H9 (cell line): ENCODE data around the gene SLC7A11. TPM values are rescaled to one million over a fixed set of nuclear protein-coding genes. Genes with fewer than 3 reads are reported as not detected.

Experiments
- DNase-seq: peaks from one replicate; pipeline ENCODE4 v3.0.0-alpha.2; 2017
- H2AFZ ChIP-seq: one replicate; pipeline ENCODE4 v1.6.1; 2013; ENCODE audit warnings: mild to moderate bottlenecking, low read length, control low read depth, moderate library complexity
- H2AK5ac ChIP-seq: 2 replicates; pipeline ENCODE4 v1.6.1; 2013; ENCODE audit warnings: low read length, control low read depth, mixed read lengths; ENCODE audit not compliant: insufficient read length
- H2BK120ac ChIP-seq: one replicate; pipeline ENCODE4 v1.6.1; 2013; ENCODE audit warnings: low read depth, mild to moderate bottlenecking, low read length, control low read depth, inconsistent platforms; ENCODE audit not compliant: poor library complexity, severe bottlenecking
- H2BK12ac ChIP-seq: 2 replicates; pipeline ENCODE4 v1.6.1; 2013; ENCODE audit warnings: low read length, control low read depth, mixed read lengths, low read depth; ENCODE audit not compliant: insufficient read length
- H2BK15ac ChIP-seq: 2 replicates; pipeline ENCODE4 v1.6.1; 2013; ENCODE audit warnings: low read depth, low read length, control low read depth
- H2BK20ac ChIP-seq: one replicate; pipeline ENCODE4 v1.6.1; 2013; ENCODE audit warnings: low read depth, mild to moderate bottlenecking, low read length, control low read depth, inconsistent platforms; ENCODE audit not compliant: poor library complexity, severe bottlenecking
- H2BK5ac ChIP-seq: 2 replicates; pipeline ENCODE4 v1.6.1; 2013; ENCODE audit warnings: low read length, control low read depth, mixed read lengths; ENCODE audit not compliant: insufficient read length
- H3K14ac ChIP-seq: 2 replicates; pipeline ENCODE4 v1.6.1; 2013; ENCODE audit warnings: low read length, control low read depth; ENCODE audit not compliant: insufficient read depth
- H3K18ac ChIP-seq: 2 replicates; pipeline ENCODE4 v1.6.1; 2013; ENCODE audit warnings: low read depth, mild to moderate bottlenecking, mixed read lengths, low read length, control low read depth; ENCODE audit not compliant: insufficient read length
- H3K23ac ChIP-seq: 2 replicates; pipeline ENCODE4 v1.6.1; 2013; ENCODE audit warnings: low read length, control low read depth, mixed read lengths, low read depth; ENCODE audit not compliant: insufficient read length
- H3K23me2 ChIP-seq: 2 replicates; pipeline ENCODE4 v1.6.1; 2013; ENCODE audit warnings: low read depth, mild to moderate bottlenecking, mixed read lengths, low read length, control low read depth; ENCODE audit not compliant: insufficient read length, poor library complexity, severe bottlenecking
- H3K27ac ChIP-seq: 2 replicates; pipeline ENCODE4 v1.5.1; 2013; ENCODE audit warnings: low read length, control low read depth, mixed read lengths, low read depth; ENCODE audit not compliant: insufficient read length
- H3K27me3 ChIP-seq: 2 replicates; pipeline ENCODE4 v1.6.1; 2013; ENCODE audit warnings: low read length, control low read depth, inconsistent platforms; ENCODE audit not compliant: insufficient read depth
- H3K4ac ChIP-seq: 2 replicates; pipeline ENCODE4 v1.6.1; 2013; ENCODE audit warnings: low read depth, mild to moderate bottlenecking, control low read depth, inconsistent platforms, low read length, moderate library complexity
- H3K4me1 ChIP-seq: 2 replicates; pipeline ENCODE4 v1.6.1; 2013; ENCODE audit warnings: low read length, control low read depth, inconsistent platforms; ENCODE audit not compliant: insufficient read depth
- H3K4me2 ChIP-seq: 2 replicates; pipeline ENCODE4 v1.6.1; 2013; ENCODE audit warnings: low read length, control low read depth, mixed read lengths; ENCODE audit not compliant: insufficient read length, insufficient read depth
- H3K56ac ChIP-seq: 2 replicates; pipeline ENCODE4 v1.6.1; 2013; ENCODE audit warnings: low read depth, mild to moderate bottlenecking, mixed read lengths, low read length, control low read depth; ENCODE audit not compliant: insufficient read length
- H3K79me1 ChIP-seq: 2 replicates; pipeline ENCODE4 v1.6.1; 2013; ENCODE audit warnings: low read depth, mild to moderate bottlenecking, moderate library complexity, low read length, control low read depth, inconsistent platforms; ENCODE audit not compliant: insufficient read depth, poor library complexity, severe bottlenecking
- H3K79me2 ChIP-seq: 2 replicates; pipeline ENCODE4 v1.6.1; 2013; ENCODE audit warnings: low read length, control low read depth, inconsistent platforms; ENCODE audit not compliant: insufficient read depth
- H3K9ac ChIP-seq: 2 replicates; pipeline ENCODE4 v1.6.1; 2013; ENCODE audit warnings: low read length, control low read depth, mixed read lengths; ENCODE audit not compliant: insufficient read length; ENCODE audit errors: extremely low read depth
- H3K9me3 ChIP-seq: one replicate; pipeline ENCODE4 v1.6.1; 2013; ENCODE audit warnings: low read depth, low read length, inconsistent platforms; ENCODE audit not compliant: control insufficient read depth
- H3T11ph ChIP-seq: one replicate; pipeline ENCODE4 v1.6.1; 2013; ENCODE audit warnings: mild to moderate bottlenecking, low read length, control low read depth, inconsistent platforms
- H4K20me1 ChIP-seq: one replicate; pipeline ENCODE4 v1.6.1; 2013; ENCODE audit not compliant: control insufficient read depth, insufficient read length, insufficient read depth
- H4K5ac ChIP-seq: 2 replicates; pipeline ENCODE4 v1.6.1; 2013; ENCODE audit warnings: low read depth, mild to moderate bottlenecking, mixed read lengths, low read length, control low read depth; ENCODE audit not compliant: insufficient read length
- H4K8ac ChIP-seq: replicated peaks from 2 replicates; pipeline ENCODE4 v1.6.1; 2013; ENCODE audit warnings: low read length, control low read depth, mixed read lengths, low read depth; ENCODE audit not compliant: insufficient read length
- H4K91ac ChIP-seq: 2 replicates; pipeline ENCODE4 v1.6.1; 2013; ENCODE audit warnings: low read depth, mild to moderate bottlenecking, moderate library complexity, mixed read lengths, low read length, control low read depth; ENCODE audit not compliant: insufficient read length
- H3K27ac Mint-ChIP-seq, 3 experiments: 2 replicates in 2 of 3; 3 replicates in 1 of 3; pipeline ENCODE4 v1.8.0; 2020 to 2021; ENCODE audit warnings: mixed read lengths in 3 of 3, mild to moderate bottlenecking in 1 of 3, moderate library complexity in 1 of 3
- H3K27me3 Mint-ChIP-seq: 2 replicates; pipeline ENCODE4 v1.8.0; 2021; ENCODE audit warnings: low read depth, mild to moderate bottlenecking, moderate library complexity, mixed read lengths
- H3K36me3 Mint-ChIP-seq, 3 experiments: 2 replicates in 2 of 3; 3 replicates in 1 of 3; pipeline ENCODE4 v1.8.0; 2020 to 2021; ENCODE audit warnings: low read depth in 3 of 3, mixed read lengths in 3 of 3; ENCODE audit not compliant: insufficient read depth in 1 of 3
- H3K4me1 Mint-ChIP-seq, 2 experiments: 2 replicates each; pipeline ENCODE4 v1.8.0; 2020; ENCODE audit warnings: mixed read lengths in 2 of 2
- H3K4me3 Mint-ChIP-seq, 2 experiments: 2 replicates in 1 of 2; 3 replicates in 1 of 2; pipeline ENCODE4 v1.8.0; 2020 to 2021; ENCODE audit warnings: mild to moderate bottlenecking in 2 of 2, mixed read lengths in 2 of 2, moderate library complexity in 1 of 2
- H3K9me3 Mint-ChIP-seq, 2 experiments: 2 replicates in 1 of 2; 3 replicates in 1 of 2; pipeline ENCODE4 v1.8.0; 2020; ENCODE audit warnings: mild to moderate bottlenecking in 2 of 2, mixed read lengths in 2 of 2, moderate library complexity in 1 of 2
- WGBS: extraction: QIAGEN DNeasy Blood & Tissue Kit; methylation state at CpG from one replicate; pipeline ENCODE4 v1.1.7; 2013; ENCODE audit warnings: missing lambda C conversion rate, low lambda C conversion rate, mixed read lengths; ENCODE audit not compliant: insufficient read length; ENCODE audit errors: extremely low coverage; 5-methylcytosine and 5-hydroxymethylcytosine counted together
- total RNA-seq: library from RNA; stranded (reverse); gene quantifications from 2 replicates; pipeline ENCODE4 v1.2.1, GENCODE V29; 2021
- TF ChIP-seq, protein P1 (sequence below): fragments of 200-600 bp; sonication (generic); conservative IDR thresholded peaks from 3 replicates; pipeline ENCODE4 v1.8.0; 2021; ENCODE audit warnings: antibody characterized with exemption, mild to moderate bottlenecking

Gene SLC7A11
- total RNA-seq, 1 experiment from 2014 or later = 19.8 TPM

DNA sequence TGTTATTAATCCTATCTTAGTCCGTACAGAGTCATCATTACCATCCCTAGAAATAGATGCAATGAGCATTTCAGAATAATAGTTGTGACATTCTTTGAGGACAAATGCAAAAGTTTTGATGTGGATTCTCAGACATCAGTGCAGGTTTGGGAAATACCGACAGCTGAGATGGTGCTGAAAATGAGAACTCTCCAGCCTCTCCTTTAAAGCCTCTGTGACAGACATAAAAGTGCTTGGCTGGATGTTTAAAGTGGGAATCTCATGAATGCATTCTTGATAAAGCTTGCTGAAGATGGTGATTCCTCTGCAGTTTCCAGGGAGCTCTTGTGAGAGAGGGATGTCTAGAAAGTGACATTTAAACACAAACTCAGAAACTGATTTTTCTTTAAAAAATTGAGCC is 35.0 kb upstream of the SLC7A11 start:
- H3K79me1 ChIP-seq = no peaks in the 10 kb centered on the region
- TF ChIP-seq, protein P1, sequence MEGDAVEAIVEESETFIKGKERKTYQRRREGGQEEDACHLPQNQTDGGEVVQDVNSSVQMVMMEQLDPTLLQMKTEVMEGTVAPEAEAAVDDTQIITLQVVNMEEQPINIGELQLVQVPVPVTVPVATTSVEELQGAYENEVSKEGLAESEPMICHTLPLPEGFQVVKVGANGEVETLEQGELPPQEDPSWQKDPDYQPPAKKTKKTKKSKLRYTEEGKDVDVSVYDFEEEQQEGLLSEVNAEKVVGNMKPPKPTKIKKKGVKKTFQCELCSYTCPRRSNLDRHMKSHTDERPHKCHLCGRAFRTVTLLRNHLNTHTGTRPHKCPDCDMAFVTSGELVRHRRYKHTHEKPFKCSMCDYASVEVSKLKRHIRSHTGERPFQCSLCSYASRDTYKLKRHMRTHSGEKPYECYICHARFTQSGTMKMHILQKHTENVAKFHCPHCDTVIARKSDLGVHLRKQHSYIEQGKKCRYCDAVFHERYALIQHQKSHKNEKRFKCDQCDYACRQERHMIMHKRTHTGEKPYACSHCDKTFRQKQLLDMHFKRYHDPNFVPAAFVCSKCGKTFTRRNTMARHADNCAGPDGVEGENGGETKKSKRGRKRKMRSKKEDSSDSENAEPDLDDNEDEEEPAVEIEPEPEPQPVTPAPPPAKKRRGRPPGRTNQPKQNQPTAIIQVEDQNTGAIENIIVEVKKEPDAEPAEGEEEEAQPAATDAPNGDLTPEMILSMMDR = no peak
- no peak overlapping the region for H3K9ac ChIP-seq
- no peak overlapping the region for H4K91ac ChIP-seq
- no peaks in the 10 kb centered on the region for H3K23me2 ChIP-seq
- peaks cover 0 to 3% (median 0%) of the 10 kb centered on the region in 3 experiments; a peak in 3 of 7 replicates for H3K36me3 Mint-ChIP-seq
- H3K27ac Mint-ChIP-seq = no peak overlapping the region
- no peak overlapping the region for H3K23ac ChIP-seq
- no peak overlapping the region for H3K4ac ChIP-seq
- H3K18ac ChIP-seq = no peak overlapping the region
- H2BK12ac ChIP-seq = no peak overlapping the region
- H2BK20ac ChIP-seq = no peak overlapping the region
- no peak overlapping the region for H3K14ac ChIP-seq
- H3K27me3 ChIP-seq = no peaks in the 10 kb centered on the region
- no peaks in the 10 kb centered on the region for H3K4me1 Mint-ChIP-seq
- H2BK120ac ChIP-seq = no peak overlapping the region
- no peak overlapping the region for H2BK15ac ChIP-seq
- no peak overlapping the region for H2AK5ac ChIP-seq
- no peak overlapping the region for H4K5ac ChIP-seq
- no peak overlapping the region for H3K56ac ChIP-seq
- H3K27ac ChIP-seq = no peak overlapping the region
- no peaks in the 10 kb centered on the region for H3K79me2 ChIP-seq
- H3K4me2 ChIP-seq = no peak overlapping the region
- H3K4me1 ChIP-seq = no peaks in the 10 kb centered on the region
- no peak overlapping the region for H2AFZ ChIP-seq
- WGBS = no CpG with 5 or more reads among the region's 2 CpGs
- DNase-seq = no peak
- no peak overlapping the region for H3K4me3 Mint-ChIP-seq
- H3K9me3 ChIP-seq = no peaks in the 10 kb centered on the region
- H3T11ph ChIP-seq = no peak overlapping the region
- H3K27me3 Mint-ChIP-seq = no peaks in the 10 kb centered on the region
- H4K20me1 ChIP-seq = no peaks in the 10 kb centered on the region
- H4K8ac ChIP-seq = no peak overlapping the region
- no peak overlapping the region for H2BK5ac ChIP-seq
- H3K9me3 Mint-ChIP-seq = peaks cover 1 to 2% of the 10 kb centered on the region in 2 experiments; a peak in 2 of 5 replicates
